ENCODE data around the gene DIO3.

The DIO3 gene

GRCh38 chr14:101561145-101561896, at the start of gene DIO3:
TSS of gene DIO3 (plus strand) at chr14:101561495.
- DNase-seq (ENCODE audit: low read depth, low spot score): no peak

DNA sequence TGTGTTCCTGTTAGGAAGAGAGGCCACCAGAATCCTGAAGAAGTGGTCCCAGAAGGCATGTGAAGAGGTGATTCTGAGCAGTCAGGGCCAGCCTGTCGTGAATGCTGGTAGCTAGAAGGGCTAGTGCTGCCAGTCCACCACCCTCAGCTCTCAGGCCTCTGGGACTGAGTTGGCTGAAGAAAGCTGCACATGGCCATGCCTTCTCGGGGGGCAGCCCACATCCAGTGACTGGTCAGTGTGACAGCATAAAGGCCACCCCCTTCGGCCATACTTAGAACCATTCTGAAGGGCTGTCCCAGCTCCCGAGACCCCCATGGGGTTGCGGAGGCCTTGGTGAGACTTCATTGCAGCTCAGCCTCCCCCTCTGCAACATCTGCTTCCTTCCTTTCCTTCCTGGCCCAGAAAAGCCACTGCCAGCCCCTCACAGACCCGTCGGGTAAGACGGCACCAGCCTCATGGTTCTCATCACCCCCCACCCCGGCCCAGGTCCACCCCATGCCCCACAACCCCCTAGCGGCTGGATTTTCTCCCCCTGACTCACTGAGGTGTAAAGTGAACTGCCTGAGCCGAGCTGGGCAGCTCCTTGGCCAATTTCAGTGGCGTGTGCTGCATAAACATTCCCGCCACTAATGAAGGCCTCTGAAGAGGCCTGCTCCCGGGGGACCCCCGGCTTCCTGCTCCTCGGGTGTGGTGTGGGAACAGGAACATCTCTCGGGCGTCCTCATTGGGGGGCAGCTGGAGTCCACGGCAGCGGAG, 49.5 kb upstream of the DIO3 start:
- no peak for DNase-seq (ENCODE audit: low read depth, low spot score)

DNA sequence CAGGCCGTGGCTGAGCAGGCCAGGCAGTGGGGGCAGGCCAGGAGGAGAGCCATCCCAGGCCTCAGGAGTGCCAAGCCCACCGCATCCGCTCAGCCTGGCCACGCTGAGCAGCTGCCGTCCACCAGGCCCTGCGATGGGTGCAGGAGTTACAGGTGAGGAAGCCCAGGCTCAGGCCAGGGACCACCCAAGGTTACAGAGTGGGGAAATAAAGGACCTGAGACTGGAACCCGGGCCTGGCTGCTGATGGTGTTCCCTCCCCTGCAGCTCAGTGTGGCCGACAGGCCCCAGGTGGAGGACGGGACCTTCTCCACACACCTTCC, 49.0 kb upstream of the DIO3 start:
- DNase-seq (ENCODE audit: low read depth, low spot score): no peak

DNA sequence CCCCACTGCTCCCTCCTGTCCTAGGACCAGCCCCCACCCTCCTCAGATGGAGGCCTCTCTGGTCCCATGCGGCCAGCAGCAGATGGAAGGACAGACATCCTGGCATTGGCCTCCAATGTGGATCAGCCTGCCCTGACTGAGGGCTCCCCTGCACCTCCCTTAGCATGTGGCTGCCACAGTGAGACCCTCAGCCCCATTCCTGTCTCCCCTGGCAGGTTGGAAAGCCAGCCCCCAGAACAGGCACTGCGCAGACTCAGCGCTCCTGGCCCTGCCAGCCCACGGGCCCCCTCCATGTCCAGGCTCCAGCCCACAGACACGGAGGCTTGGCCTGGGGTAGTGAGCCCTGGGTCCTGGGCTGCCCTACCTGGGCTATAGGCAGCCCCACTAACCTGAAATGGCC, 47.2 kb upstream of the DIO3 start:
- DNase-seq (ENCODE audit: low read depth, low spot score): no peak

- no peak for DNase-seq (ENCODE audit: low read depth, low spot score)
These were observed 44.9 kb upstream of the DIO3 start for GRCh38 chr14:101516401-101516800.

- no peak for DNase-seq (ENCODE audit: low read depth, low spot score)
These were observed 42.5 kb upstream of the DIO3 start for GRCh38 chr14:101518611-101519473.

- no peak for DNase-seq (ENCODE audit: low read depth, low spot score)
These were observed 40.4 kb upstream of the DIO3 start for GRCh38 chr14:101520621-101521472.

DNA sequence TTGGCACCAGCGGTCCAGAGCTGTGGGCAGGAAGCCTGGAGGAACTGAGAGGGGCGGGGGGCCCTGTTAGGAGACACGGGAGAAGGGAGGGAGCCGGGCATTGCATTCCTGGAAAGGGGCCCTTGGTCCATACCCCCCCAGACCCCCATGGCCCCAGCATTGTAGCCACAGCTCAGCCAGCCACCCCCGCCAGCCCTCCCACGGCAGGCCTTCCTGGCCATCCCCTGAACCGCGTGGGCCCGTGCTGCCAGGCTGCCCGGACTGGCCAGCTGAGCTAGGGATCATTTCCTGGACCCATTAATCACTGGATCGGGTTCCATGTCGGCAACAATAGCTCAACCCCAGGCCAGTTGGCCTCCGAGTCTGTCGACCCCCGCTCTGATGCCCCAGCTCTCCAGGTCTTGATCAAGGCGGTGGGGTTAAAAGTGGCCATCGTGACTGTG, 39.8 kb upstream of the DIO3 start:
- DNase-seq (ENCODE audit: low read depth, low spot score): no peak

DNA sequence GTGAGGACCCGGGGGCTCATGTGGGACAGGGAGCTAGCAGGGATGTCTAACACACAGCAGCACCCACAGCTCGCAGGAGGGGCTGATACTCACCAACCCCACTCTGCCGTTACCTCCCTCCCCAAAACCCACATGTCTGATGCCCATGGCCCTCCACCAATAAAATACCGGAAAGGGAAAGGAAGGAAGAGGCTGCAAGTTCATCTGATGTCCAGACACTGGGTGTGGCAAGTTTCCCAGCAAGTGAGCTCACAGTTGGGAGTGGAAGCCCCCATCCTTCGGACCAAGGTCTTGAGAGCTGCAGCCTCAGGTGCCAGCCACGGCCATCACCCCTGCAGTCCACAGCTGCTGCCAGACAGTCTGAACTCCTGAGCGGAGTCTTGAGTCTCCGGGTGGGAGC, 39.3 kb upstream of the DIO3 start:
- no peak for DNase-seq (ENCODE audit: low read depth, low spot score)

DNA sequence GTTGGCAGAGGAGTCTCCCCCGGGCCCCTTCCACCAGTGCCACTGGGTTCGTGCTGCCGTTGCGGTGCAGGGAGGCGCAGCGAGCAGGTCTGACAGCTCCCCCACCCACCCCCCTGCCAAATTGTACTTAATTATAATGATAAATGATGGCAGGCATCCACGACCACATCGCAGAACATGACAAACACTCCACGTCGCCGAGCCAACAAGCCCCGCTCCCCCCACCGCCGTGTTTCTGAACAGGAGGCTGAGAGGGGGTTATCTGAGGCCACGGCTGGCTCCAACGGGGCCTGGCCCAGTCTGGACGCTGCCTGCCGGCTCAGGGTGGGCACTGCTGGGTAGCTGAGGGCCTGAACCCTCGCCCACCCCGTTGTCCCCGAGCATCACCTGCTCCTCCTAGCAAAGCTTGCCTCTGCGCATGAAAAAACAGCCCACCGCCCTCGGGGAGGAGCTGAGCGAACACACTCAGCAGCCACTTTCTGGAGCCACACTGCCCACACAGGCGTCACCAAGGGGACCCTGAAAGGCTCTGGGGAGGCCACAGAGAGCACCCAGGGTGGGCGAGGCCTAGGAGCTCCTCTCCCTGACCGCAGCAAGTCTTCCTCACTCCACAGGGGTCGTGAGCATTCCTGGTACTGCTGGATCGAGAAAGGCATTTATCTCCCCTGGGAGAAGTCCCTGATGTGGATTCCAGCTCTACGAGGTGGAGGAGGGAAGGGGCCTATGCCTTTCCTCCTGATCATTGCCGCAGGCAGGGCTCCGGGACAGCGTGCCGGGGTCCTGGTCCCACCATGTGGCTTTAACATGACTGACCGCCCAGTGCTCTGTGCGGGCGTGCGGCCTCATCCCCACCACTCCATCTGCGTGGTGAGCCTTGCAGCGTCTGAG, 35.4 kb upstream of the DIO3 start:
- DNase-seq (ENCODE audit: low read depth, low spot score): no peak

DNA sequence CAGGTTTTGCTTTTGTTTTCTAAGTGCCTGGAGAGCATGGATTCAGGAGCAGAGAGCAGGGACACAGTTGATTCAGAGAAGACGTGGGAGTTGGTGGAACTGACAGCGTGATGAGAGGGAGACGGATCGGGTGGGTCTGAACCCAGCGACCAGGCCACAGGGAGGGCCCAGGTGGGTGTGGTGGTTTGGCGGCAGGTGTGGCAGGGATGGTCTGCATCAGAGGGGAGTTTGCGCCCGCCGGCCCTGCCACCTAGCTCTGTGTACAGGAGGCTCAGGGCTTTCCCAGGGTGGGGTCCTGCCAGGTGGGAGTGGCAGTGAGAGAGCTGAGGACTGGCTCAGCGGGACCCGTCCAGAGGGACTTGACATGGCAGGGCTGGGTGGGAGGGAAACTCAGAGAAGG, 33.3 kb upstream of the DIO3 start:
- DNase-seq (ENCODE audit: low read depth, low spot score): no peak

DNA sequence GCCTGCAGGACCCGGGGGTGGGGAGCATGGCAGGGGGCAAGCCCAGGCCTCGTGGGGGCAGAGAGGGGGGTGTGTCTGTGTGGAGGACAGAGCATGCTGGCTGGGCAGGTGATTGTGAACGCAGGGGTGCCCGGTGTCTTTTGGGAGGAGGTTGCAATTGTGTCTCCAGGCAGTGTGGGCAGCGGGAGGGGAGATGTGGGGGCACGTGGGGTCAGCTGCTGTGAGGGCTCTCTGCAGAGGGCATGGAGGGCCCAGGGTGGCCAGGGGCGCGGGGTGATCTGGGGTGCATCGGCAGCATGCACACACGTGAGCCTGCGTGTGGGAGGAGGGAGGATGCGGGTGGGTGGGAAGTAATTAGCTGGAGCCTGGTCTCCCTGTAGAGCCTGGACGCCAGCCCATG, 32.2 kb upstream of the DIO3 start:
- DNase-seq (ENCODE audit: low read depth, low spot score): no peak

DNA sequence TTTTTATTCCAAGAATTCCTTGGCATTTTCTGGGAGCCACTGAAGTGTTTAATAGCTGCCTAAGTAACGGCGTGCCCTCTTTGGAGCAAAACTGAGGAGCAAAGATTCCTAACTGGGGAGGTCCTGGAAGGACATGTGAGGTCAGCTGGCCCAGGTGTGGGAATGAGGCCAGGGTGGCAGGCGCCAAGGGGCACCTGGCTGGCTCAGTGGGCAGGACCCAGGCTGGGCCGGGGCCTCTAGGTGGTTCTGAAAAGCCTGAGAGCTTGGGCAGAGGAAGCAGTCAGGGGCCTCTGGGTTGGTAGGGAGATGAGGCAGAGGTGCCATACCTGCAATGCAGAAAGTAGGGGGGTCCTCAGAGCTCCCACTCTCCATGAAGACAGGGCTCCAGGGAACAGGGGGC, 27.1 kb upstream of the DIO3 start:
- no peak for DNase-seq (ENCODE audit: low read depth, low spot score)

- no peak for DNase-seq (ENCODE audit: low read depth, low spot score)
These were observed 26.1 kb upstream of the DIO3 start for GRCh38 chr14:101535232-101535631.

- DNase-seq (ENCODE audit: low read depth, low spot score): no peak
These were observed 25.5 kb upstream of the DIO3 start for GRCh38 chr14:101535701-101536207.

GRCh38 chr14:101537286-101537685, 24.0 kb upstream of the DIO3 start:
- DNase-seq (ENCODE audit: low read depth, low spot score): no peak

- no peak for DNase-seq (ENCODE audit: low read depth, low spot score)
These were observed 22.4 kb upstream of the DIO3 start for GRCh38 chr14:101538878-101539277.

- DNase-seq (ENCODE audit: low read depth, low spot score): no peak
These were observed 21.4 kb upstream of the DIO3 start for GRCh38 chr14:101539880-101540279.

- no peak for DNase-seq (ENCODE audit: low read depth, low spot score)
These were observed 20.5 kb upstream of the DIO3 start for GRCh38 chr14:101540481-101541462.

Data from activated naive CD8-positive, alpha-beta T cell treated with anti-CD3 and anti-CD28 coated beads, Interleukin-2, amount 50 U/mL, for 16 hours (primary cell).